Endothelial cell of umbilical vein (primary cell): ENCODE measurements around the gene RAD9A. TPM values are rescaled to one million over a fixed set of nuclear protein-coding genes. Genes with fewer than 3 reads are reported as not detected.

Experiments
- BruUV-seq: library from RNA; stranded (reverse); fragments of 400-500 nt; replicated peaks from 2 replicates; lab custom pipeline; 2021; lab: Mats Ljungman, UMichigan
- CTCF ChIA-PET: fragments of 300-600, 350-600 bp; sonication (Branson Sonifier 250); formaldehyde crosslinking; loops from one replicate; lab custom pipeline; 2021; ENCODE audit warnings: antibody characterized with exemption, inconsistent platforms; lab: Charles Lee
- POLR2A ChIA-PET: fragments of 300-600, 350-600 bp; sonication (Branson Sonifier 250); formaldehyde crosslinking; loops from one replicate; lab custom pipeline; 2021; ENCODE audit warnings: antibody characterized with exemption, inconsistent platforms; lab: Charles Lee
- DNase-seq: peaks from one replicate; pipeline ENCODE4 v3.0.0-alpha.2; 2011; ENCODE audit warnings: low read depth, low spot score
- FAIRE-seq: peaks from 2 replicates; lab custom pipeline; 2011; peaks lifted over from hg19 to GRCh38; lab: Jason Lieb, UNC
- H2AFZ ChIP-seq: 2 replicates; pipeline ENCODE4 v1.6.0; 2012; ENCODE audit warnings: low read depth, low read length, control low read depth, inconsistent platforms
- H3K27ac ChIP-seq: 2 replicates; pipeline ENCODE4 v1.5.1; 2011; ENCODE audit warnings: low read depth, mild to moderate bottlenecking, control low read depth, low read length, moderate library complexity; ENCODE audit not compliant: insufficient read depth
- H3K27me3 ChIP-seq, 2 experiments: 2 replicates each; pipeline versions ENCODE4 v1.6.0 to v1.6.1; 2011; ENCODE audit warnings: low read length in 2 of 2, mixed read lengths in 1 of 2; ENCODE audit not compliant: control insufficient read depth in 2 of 2, insufficient read depth in 2 of 2
- H3K36me3 ChIP-seq, 2 experiments: 2 replicates in 1 of 2; 3 replicates in 1 of 2; pipeline ENCODE4 v1.5.1; 2011; ENCODE audit warnings: low read length in 2 of 2, mild to moderate bottlenecking in 1 of 2, moderate library complexity in 1 of 2; ENCODE audit not compliant: control insufficient read depth in 2 of 2, insufficient read depth in 2 of 2; ENCODE audit errors: extremely low read depth in 1 of 2
- H3K4me1 ChIP-seq: 3 replicates; pipeline ENCODE4 v1.5.1; 2011; ENCODE audit warnings: mild to moderate bottlenecking, low read length; ENCODE audit not compliant: control insufficient read depth, insufficient read depth; ENCODE audit errors: extremely low read depth
- H3K4me2 ChIP-seq: 2 replicates; pipeline ENCODE4 v1.6.1; 2011; ENCODE audit warnings: low read length, control low read depth, mixed read lengths; ENCODE audit not compliant: insufficient read depth
- H3K4me3 ChIP-seq, 3 experiments: fragments of 200-600 bp in 1 of 3; sonication (generic), shearing (Covaris generic) in 1 of 3; replicated peaks in 1 of 3; 2 replicates each; pipeline ENCODE4 v1.5.1; 2011 to 2016; ENCODE audit warnings: control low read depth in 3 of 3, low read length in 3 of 3, mild to moderate bottlenecking in 2 of 3, inconsistent platforms in 1 of 3, low read depth in 1 of 3, moderate library complexity in 1 of 3; ENCODE audit not compliant: insufficient read depth in 1 of 3
- H3K79me2 ChIP-seq: 2 replicates; pipeline ENCODE4 v1.6.0; 2012; ENCODE audit warnings: low read length, inconsistent platforms; ENCODE audit not compliant: control insufficient read depth, insufficient read depth
- H3K9ac ChIP-seq: replicated peaks from 2 replicates; pipeline ENCODE3; 2011; ENCODE audit warnings: low read length, control low read depth; ENCODE audit not compliant: insufficient read depth; ENCODE audit errors: extremely low read depth
- H3K9me1 ChIP-seq: replicated peaks from 3 replicates; pipeline ENCODE4 v1.6.0; 2011; ENCODE audit warnings: mild to moderate bottlenecking, low read length; ENCODE audit not compliant: control insufficient read depth, insufficient read depth; ENCODE audit errors: extremely low read depth
- H3K9me3 ChIP-seq: replicated peaks from 2 replicates; pipeline ENCODE4 v1.5.1; 2012; ENCODE audit warnings: low read length, inconsistent platforms; ENCODE audit not compliant: control insufficient read depth, insufficient read depth
- H4K20me1 ChIP-seq: replicated peaks from 2 replicates; pipeline ENCODE3; 2011; ENCODE audit warnings: mild to moderate bottlenecking, low read length; ENCODE audit not compliant: control insufficient read depth, insufficient read depth; ENCODE audit errors: extremely low read depth
- EZH2 ChIP-seq: IDR thresholded peaks from 2 replicates; pipeline ENCODE4 v1.6.1; 2012; ENCODE audit warnings: borderline replicate concordance, low read depth, mild to moderate bottlenecking, moderate library complexity, low read length, inconsistent platforms; ENCODE audit not compliant: severe bottlenecking
- FOS ChIP-seq: IDR thresholded peaks from 2 replicates; pipeline ENCODE4 v1.6.1; 2011; ENCODE audit warnings: mild to moderate bottlenecking, low read length, moderate library complexity, borderline replicate concordance; ENCODE audit not compliant: insufficient read depth
- GATA2 ChIP-seq: IDR thresholded peaks from 2 replicates; pipeline ENCODE4 v1.7.0; 2011; ENCODE audit warnings: low read depth, mild to moderate bottlenecking, moderate library complexity, mixed read lengths, low read length; ENCODE audit not compliant: insufficient read length, insufficient read depth
- JUN ChIP-seq: IDR thresholded peaks from 2 replicates; pipeline ENCODE4 v1.6.1; 2011; ENCODE audit warnings: borderline replicate concordance, low read depth; ENCODE audit not compliant: insufficient read length, insufficient read depth
- MAX ChIP-seq: IDR thresholded peaks from 2 replicates; pipeline ENCODE4 v1.6.1; 2011; ENCODE audit not compliant: insufficient read depth, insufficient read length
- MYC ChIP-seq: IDR thresholded peaks from one replicate; pipeline ENCODE4 v1.6.1; 2011; ENCODE audit warnings: mild to moderate bottlenecking, low read depth, low read length
- POLR2A ChIP-seq: IDR thresholded peaks from 2 replicates; pipeline ENCODE4 v1.6.1; 2012; ENCODE audit warnings: low read depth, mild to moderate bottlenecking, control low read depth, low read length
- POLR2AphosphoS5 ChIP-seq: IDR thresholded peaks from 2 replicates; pipeline ENCODE4 v1.6.1; 2012; ENCODE audit warnings: low read depth, mild to moderate bottlenecking, control low read depth, low read length, moderate library complexity; ENCODE audit not compliant: insufficient read depth
- dilution Hi-C: fragments of 300-500 bp; cut with MboI; formaldehyde crosslinking; loops from one replicate; pipeline ENCODE4 v1.15.0; 2019; ENCODE audit warnings: low sequenced_read_pairs; ENCODE audit not compliant: extremely low pct_ligation_motif_present
- intact Hi-C: fragments of 100-400 bp; cut with micrococcal nuclease; formaldehyde crosslinking; loops from one replicate; pipeline ENCODE4 v1.10.0; 2022
- polyA plus RNA-seq, 4 experiments: library from polyadenylated mRNA; depleted of rRNA in 3 of 4; stranded (reverse) in 3 of 4; unstranded in 1 of 4; fragments of >200 nt; gene quantifications; 2 replicates each; pipeline versions ENCODE4 v1.2.1 to v1.2.3, GENCODE V29; 2011 to 2012; ENCODE audit warnings: missing spikeins in 1 of 4
- total RNA-seq: library from RNA; stranded (reverse); gene quantifications from 2 replicates; pipeline ENCODE4 v1.2.3, GENCODE V29; 2021
- TF ChIP-seq, protein P1 (sequence below), 2 donors: IDR thresholded peaks; 1 replicate in 1 of 2; 2 replicates in 1 of 2; pipeline ENCODE4 v1.5.1; 2011; ENCODE audit warnings: low read length in 2 of 2, mild to moderate bottlenecking in 2 of 2, moderate library complexity in 2 of 2, control low read depth in 1 of 2, inconsistent platforms in 1 of 2, low read depth in 1 of 2; ENCODE audit not compliant: insufficient read depth in 1 of 2; ENCODE audit errors: extremely low read depth in 1 of 2

RAD9A gene
- total and polyA plus RNA-seq, 2 donors (not counting 3 experiments of a cell fraction or from before 2014, with no cell fraction given) = 18.4 to 22.2 TPM

DNA sequence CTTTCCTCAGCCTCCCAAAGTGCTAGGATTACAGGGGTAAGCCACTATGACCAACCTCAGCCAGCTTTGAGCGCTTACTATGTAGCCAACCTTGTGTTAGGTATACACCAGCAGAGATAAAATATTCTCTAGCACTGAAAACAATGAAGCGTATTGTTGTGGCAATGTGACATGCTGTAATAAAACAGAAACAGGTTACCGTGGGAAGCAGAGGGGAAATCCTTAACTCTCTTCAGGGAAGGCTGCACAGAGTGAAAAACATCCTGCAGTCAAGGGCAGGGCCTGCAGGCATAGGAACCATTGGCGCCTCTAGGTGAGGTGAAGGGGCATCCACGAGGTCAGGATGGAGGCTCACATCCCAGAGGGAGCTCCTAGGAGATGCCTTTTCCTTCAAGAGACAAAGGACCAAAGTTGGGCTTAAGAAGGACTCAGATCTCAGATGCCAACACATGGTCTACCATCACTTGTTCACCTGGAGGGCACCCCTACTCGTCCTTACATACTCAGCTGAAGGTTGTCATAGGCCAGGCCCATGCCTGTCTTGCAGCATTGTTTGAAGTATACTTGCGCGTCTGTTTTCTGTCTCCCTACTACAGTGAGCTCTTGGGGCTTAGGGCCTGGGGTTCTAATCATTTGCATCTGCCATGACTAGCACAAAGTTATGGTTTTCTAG lies 46.4 kb upstream of the RAD9A start:
- Histone ChIP-seq H2AFZ (no peak overlapping the region), H3K9ac (no peak overlapping the region), H3K9me3 (no peaks in the 10 kb centered on the region), H3K4me3 (no peak overlapping the region), H3K27ac (no peak overlapping the region), H4K20me1 (no peaks in the 10 kb centered on the region), H3K4me2 (no peak overlapping the region), H3K36me3 (no peaks in the 10 kb centered on the region), H3K9me1 (no peaks in the 10 kb centered on the region), H3K79me2 (no peaks in the 10 kb centered on the region), H3K4me1 (peaks cover 7% of the 10 kb centered on the region), H3K27me3 (no peaks in the 10 kb centered on the region)
- FAIRE-seq (no peak), DNase-seq (peak; percentile 22)
- CTCF ChIA-PET = interaction anchor here (0.7 to 6.5 kb wide), 22 partner anchors 8 to 275 kb away, joined by 3 to 119 read pairs (median 7); partner anchors contain the start of genes CLCF1, PITPNM1, PPP1CA and RAD9A
- TF ChIP-seq MYC (no peak), POLR2AphosphoS5 (no peak), MAX (no peak), POLR2A (no peak), JUN (no peak), FOS (no peak), GATA2 (no peak), EZH2 (no peak)
- TF ChIP-seq, protein P1, sequence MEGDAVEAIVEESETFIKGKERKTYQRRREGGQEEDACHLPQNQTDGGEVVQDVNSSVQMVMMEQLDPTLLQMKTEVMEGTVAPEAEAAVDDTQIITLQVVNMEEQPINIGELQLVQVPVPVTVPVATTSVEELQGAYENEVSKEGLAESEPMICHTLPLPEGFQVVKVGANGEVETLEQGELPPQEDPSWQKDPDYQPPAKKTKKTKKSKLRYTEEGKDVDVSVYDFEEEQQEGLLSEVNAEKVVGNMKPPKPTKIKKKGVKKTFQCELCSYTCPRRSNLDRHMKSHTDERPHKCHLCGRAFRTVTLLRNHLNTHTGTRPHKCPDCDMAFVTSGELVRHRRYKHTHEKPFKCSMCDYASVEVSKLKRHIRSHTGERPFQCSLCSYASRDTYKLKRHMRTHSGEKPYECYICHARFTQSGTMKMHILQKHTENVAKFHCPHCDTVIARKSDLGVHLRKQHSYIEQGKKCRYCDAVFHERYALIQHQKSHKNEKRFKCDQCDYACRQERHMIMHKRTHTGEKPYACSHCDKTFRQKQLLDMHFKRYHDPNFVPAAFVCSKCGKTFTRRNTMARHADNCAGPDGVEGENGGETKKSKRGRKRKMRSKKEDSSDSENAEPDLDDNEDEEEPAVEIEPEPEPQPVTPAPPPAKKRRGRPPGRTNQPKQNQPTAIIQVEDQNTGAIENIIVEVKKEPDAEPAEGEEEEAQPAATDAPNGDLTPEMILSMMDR (IDR thresholded peaks at IDR 0.05; ENCODE audit: extremely low read depth in 1 of 2, insufficient read depth in 1 of 2, low read depth in 1 of 2, low read length in 2 of 2) = no peak
- dilution Hi-C loops (no loop called here), intact Hi-C loops (no loop called here)
- POLR2A ChIA-PET = no interaction called here
- no TSS peak for BruUV-seq
